Measurements from ENCODE around the gene FAM163B. TPM values are rescaled to one million over a fixed set of nuclear protein-coding genes. Genes with fewer than 3 reads are reported as not detected.

Gene FAM163B
- total and polyA plus RNA-seq, 7 experiments from 2014 or later: not detected

DNA sequence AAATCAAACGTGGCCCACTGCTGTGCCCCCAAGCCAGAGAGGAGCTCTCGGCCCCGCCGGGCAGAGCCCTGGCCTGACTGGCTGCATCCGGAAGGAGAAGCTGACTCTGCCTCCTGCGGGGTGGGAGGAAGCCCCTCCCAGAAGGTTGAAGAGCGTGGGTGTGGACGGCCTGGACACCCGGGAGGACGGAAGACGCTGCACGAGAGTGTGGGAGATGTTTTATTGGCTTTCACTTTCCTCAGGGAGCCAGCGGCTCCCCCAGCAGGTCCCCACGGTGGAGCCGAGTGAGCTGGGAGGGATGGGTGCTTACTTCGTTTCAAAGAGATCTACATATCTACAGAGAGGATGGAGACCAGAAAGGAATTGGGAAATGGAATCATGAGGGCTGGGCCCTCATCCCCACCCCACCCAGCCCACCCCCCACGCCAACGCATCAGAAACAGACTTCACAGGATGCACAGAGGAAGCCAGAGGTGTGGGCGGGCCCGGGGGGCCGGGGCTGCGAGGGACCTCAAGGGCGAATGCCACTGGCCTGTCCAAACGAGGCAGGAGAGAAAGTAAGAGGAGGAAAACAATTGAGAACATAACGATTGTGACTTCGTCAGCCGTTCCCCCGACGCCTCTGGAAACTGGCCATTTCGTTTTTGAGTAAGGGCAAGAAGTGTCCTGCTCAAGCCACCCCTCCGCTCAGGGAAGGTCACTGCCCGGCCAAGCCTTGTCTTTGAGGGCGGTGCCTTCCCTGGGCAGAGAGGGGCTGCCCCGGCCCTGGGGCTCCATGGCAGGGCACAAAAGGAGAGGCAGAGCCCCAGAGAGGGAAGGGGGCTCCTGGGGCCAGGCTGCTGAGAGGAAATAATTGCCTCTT lies 32.1 kb downstream of the FAM163B start:
- intact Hi-C loops (cut with micrococcal nuclease): no loop called here
- DNase-seq (no peak), ATAC-seq (no peak)
- H3K27me3 Mint-ChIP-seq: peaks cover 13 to 46% (median 32%) of the 10 kb centered on the region in 5 donors
- ChIA-PET POLR2A (no interaction called here), CTCF (no interaction called here)
- H3K36me3 ChIP-seq (ENCODE audit: control insufficient read depth in 2 of 3, insufficient read depth in 3 of 3, low read length in 3 of 3): no peaks in the 10 kb centered on the region
- peak overlapping the region in 2 of 10 donors; percentile 44 to 64 for H3K4me3 Mint-ChIP-seq
- H3K27ac ChIP-seq (ENCODE audit: low read depth, low read length): no peak overlapping the region
- H3K27ac Mint-ChIP-seq: no peak overlapping the region
- no peaks in the 10 kb centered on the region for H3K4me1 ChIP-seq (ENCODE audit: control insufficient read depth in 2 of 2, insufficient read depth in 2 of 2, low read length in 2 of 2)
- H3K9me3 Mint-ChIP-seq: peaks cover 0 to 3% (median 0%) of the 10 kb centered on the region in 11 donors
- H3K36me3 Mint-ChIP-seq: no peaks in the 10 kb centered on the region
- no peaks in the 10 kb centered on the region for H3K9me3 ChIP-seq (ENCODE audit: control insufficient read depth in 2 of 3, low read length in 3 of 3)
- no peaks in the 10 kb centered on the region for H3K27me3 ChIP-seq (ENCODE audit: control insufficient read depth in 2 of 2, insufficient read depth in 2 of 2, low read length in 2 of 2)
- H3K4me3 ChIP-seq (ENCODE audit: low read length): no peak overlapping the region
- peaks cover 0 to 13% (median 8%) of the 10 kb centered on the region in 7 donors for H3K4me1 Mint-ChIP-seq

DNA sequence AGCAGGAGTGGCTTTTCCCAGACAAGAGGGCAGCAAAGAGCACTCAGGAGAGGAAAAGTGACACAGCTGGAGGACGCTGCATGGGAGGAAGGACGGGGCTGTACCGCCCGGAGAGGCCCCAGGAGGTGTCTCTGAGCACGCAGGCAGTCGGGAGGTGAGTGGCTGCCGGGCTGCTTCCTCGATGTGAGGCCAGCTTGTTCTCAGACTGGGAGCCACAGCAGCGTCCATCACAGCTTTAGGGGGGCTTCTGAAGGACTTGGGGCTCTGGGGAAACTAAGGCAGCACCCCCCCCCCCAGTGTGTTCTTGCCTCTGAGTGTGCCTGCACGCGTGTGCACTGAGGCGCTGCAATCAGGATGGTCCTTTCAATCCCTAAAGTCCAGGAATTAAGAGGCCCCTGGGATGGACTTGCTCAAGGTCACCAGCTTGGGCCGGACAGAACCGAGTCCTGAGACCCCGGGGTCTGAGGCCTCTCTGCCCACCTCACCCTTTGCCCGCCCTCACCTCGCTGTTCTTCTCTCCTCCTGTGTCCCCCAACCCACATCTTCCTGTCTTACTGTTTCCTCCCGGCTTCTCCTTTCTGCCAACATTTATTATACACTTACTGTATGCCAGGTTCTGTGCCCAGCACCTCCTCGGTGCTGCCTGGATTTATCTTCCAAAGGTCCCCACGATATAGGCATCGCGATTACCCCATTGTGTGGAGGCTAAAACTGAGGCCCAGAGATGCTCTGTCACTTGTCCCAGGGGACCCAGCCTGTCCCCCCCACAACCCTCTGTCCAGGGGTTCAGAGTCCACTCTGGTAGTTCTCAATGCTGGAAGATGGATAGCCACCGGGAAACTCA lies 32.9 kb downstream of the FAM163B start:
- H3K27me3 Mint-ChIP-seq: peaks cover 13 to 37% (median 25%) of the 10 kb centered on the region in 5 donors
- ChIA-PET POLR2A (no interaction called here), CTCF (no interaction called here)

DNA sequence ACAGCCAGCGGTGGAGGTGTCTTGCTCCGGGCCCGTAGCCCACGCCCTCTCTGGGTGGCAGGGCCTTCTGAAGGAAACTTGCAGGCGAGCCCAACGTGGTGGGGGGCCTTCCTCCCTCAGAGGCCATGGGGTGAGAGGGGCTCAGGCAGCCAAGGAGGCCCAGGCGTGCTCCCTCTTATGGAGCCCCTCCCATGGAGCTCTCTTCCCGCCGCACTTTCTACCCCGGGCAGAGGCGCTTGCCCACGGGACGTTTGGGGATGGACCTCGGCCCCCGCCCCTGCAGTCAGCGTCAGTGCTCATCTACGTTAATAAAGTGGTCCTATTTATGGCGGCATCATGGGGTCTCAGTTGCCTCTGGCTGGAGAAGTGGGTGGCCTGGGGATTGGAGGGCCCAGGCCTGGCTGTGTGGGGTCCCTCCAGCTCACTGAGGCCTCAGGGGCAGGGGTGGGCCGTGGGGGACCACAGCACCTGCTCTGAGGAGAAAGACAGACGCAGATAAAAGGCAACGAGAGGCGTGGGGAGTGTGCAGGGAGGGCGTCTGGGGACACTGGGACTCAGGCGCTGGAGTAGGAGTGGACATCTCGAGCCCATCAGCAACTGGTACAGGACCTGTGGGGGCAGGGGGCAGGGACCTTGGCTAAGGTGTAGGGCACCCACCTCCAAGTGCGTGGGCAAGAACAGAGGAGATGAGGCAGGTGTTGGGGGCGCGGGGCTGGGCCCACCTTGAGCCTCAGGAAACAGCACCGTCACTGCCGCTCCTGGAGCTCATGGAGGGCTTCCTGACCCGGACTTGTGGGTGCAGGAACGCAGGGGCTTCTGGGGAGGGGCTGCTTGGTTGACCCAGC lies 33.8 kb downstream of the FAM163B start:
- Histone ChIP-seq H3K4me3 (ENCODE audit: low read length) (no peak overlapping the region), H3K27me3 (ENCODE audit: control insufficient read depth in 2 of 2, insufficient read depth in 2 of 2, low read length in 2 of 2) (no peaks in the 10 kb centered on the region), H3K27ac (ENCODE audit: low read depth, low read length) (no peak overlapping the region), H3K9me3 (ENCODE audit: control insufficient read depth in 2 of 3, low read length in 3 of 3) (no peaks in the 10 kb centered on the region), H3K36me3 (ENCODE audit: control insufficient read depth in 2 of 3, insufficient read depth in 3 of 3, low read length in 3 of 3) (no peaks in the 10 kb centered on the region), H3K4me1 (ENCODE audit: control insufficient read depth in 2 of 2, insufficient read depth in 2 of 2, low read length in 2 of 2) (no peaks in the 10 kb centered on the region)
- ChIA-PET CTCF (interaction anchor here (0.5 kb wide), 1 partner anchor 1126 kb away, joined by 3 read pairs; no protein-coding TSS in a partner anchor), POLR2A (no interaction called here)
- Mint-ChIP-seq H3K9me3 (peaks cover 0 to 3% (median 0%) of the 10 kb centered on the region in 11 donors), H3K36me3 (no peaks in the 10 kb centered on the region), H3K4me1 (peaks cover 0 to 10% (median 8%) of the 10 kb centered on the region in 7 donors), H3K27me3 (peaks cover 10 to 32% (median 21%) of the 10 kb centered on the region in 5 donors), H3K4me3 (no peak overlapping the region), H3K27ac (no peak overlapping the region)
- DNase-seq: no peak
- ATAC-seq: no peak
- intact Hi-C loops (cut with micrococcal nuclease): no loop called here

More for the DNA sequence above, 32.9 kb downstream of the FAM163B start:
- H3K9me3 ChIP-seq (ENCODE audit: control insufficient read depth in 2 of 3, low read length in 3 of 3): no peaks in the 10 kb centered on the region
- intact Hi-C loops (cut with micrococcal nuclease): no loop called here
- Mint-ChIP-seq H3K9me3 (peaks cover 0 to 3% (median 0%) of the 10 kb centered on the region in 11 donors), H3K36me3 (no peaks in the 10 kb centered on the region), H3K4me3 (peak overlapping the region in 1 of 10 donors; percentile 64), H3K4me1 (peaks cover 0 to 13% (median 8%) of the 10 kb centered on the region in 7 donors), H3K27ac (peak overlapping the region in 1 of 9 donors; percentile 78)
- H3K4me3 ChIP-seq (ENCODE audit: low read length): no peak overlapping the region
- ATAC-seq (no peak), DNase-seq (no peak)
- H3K27me3 ChIP-seq (ENCODE audit: control insufficient read depth in 2 of 2, insufficient read depth in 2 of 2, low read length in 2 of 2): no peaks in the 10 kb centered on the region
- no peaks in the 10 kb centered on the region for H3K36me3 ChIP-seq (ENCODE audit: control insufficient read depth in 2 of 3, insufficient read depth in 3 of 3, low read length in 3 of 3)
- no peaks in the 10 kb centered on the region for H3K4me1 ChIP-seq (ENCODE audit: control insufficient read depth in 2 of 2, insufficient read depth in 2 of 2, low read length in 2 of 2)
- no peak overlapping the region for H3K27ac ChIP-seq (ENCODE audit: low read depth, low read length)

DNA sequence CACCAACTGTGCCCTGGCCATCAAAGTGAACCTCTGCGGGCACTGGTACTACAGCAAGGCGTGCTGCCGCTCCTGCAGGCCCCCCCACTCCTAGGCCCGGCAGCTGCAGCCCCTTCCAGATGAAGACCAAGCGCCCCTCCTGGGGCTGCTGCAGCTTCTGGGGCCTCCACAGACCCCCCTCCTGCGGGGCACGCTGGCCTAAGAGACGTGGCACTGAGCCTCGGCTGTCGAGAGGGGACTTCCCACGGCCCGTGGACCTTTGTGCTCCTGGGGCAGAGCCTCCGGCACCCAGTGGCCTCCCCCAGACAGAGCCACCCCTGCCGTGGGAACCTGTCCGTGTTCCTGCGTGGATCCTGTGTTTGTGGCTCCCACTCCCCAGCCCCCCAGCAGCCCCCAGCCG lies 34.4 kb downstream of the FAM163B start:
- POLR2A ChIA-PET: no interaction called here

DNA sequence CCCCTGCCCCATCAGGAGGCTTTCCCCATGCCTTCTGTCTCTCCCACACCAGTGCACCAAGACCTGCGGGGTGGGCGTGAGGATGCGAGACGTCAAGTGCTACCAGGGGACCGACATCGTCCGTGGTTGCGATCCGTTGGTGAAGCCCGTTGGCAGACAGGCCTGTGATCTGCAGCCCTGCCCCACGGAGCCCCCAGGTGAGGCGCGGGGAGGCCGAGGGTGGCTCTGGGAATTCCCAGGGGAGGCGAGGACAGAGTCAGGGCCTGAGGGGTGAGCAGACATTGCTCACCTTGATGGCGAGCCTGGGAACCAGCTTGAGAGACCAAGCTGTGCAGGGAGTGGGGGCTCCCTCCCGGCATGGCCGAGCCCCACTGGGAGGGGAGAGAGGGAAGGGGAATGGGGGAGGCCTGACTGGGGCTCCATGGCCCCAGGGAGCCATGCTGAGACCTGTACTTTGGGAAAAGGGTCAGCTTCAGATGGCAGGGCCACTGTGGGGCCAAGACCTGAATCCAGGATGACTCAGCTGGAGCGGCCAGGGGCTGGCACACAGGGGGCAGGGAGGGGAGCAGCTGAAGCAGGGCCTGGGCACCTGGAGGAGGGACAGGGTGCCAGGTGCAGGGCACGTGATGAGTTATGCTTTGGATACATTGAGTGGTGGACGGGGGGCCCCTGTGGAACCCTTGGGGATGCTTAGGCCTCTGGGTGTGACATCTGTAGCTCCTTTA lies 35.2 kb downstream of the FAM163B start:
- no peaks in the 10 kb centered on the region for H3K4me1 ChIP-seq (ENCODE audit: control insufficient read depth in 2 of 2, insufficient read depth in 2 of 2, low read length in 2 of 2)
- no peak overlapping the region for H3K4me3 ChIP-seq (ENCODE audit: low read length)
- no peaks in the 10 kb centered on the region for H3K36me3 ChIP-seq (ENCODE audit: control insufficient read depth in 2 of 3, insufficient read depth in 3 of 3, low read length in 3 of 3)
- intact Hi-C loops (cut with micrococcal nuclease): no loop called here
- H3K27ac ChIP-seq (ENCODE audit: low read depth, low read length): no peak overlapping the region
- H3K9me3 ChIP-seq (ENCODE audit: control insufficient read depth in 2 of 3, low read length in 3 of 3): no peaks in the 10 kb centered on the region
- no peaks in the 10 kb centered on the region for H3K27me3 ChIP-seq (ENCODE audit: control insufficient read depth in 2 of 2, insufficient read depth in 2 of 2, low read length in 2 of 2)
- H3K36me3 Mint-ChIP-seq: no peaks in the 10 kb centered on the region
- H3K27ac Mint-ChIP-seq: no peak overlapping the region
- ChIA-PET CTCF (no interaction called here), POLR2A (no interaction called here)
- peaks cover 0 to 3% (median 0%) of the 10 kb centered on the region in 11 donors for H3K9me3 Mint-ChIP-seq
- H3K4me1 Mint-ChIP-seq: peaks cover 0 to 8% (median 7%) of the 10 kb centered on the region in 7 donors
- H3K27me3 Mint-ChIP-seq: peaks cover 6 to 25% (median 19%) of the 10 kb centered on the region in 5 donors
- no peak for ATAC-seq
- no peak overlapping the region for H3K4me3 Mint-ChIP-seq
- DNase-seq: no peak

More for the DNA sequence above, 34.4 kb downstream of the FAM163B start:
- H3K27ac Mint-ChIP-seq: no peak overlapping the region
- no peaks in the 10 kb centered on the region for H3K36me3 ChIP-seq (ENCODE audit: control insufficient read depth in 2 of 3, insufficient read depth in 3 of 3, low read length in 3 of 3)
- H3K9me3 Mint-ChIP-seq: peaks cover 0 to 3% (median 0%) of the 10 kb centered on the region in 11 donors
- CTCF ChIA-PET: interaction anchor here (0.5 kb wide), 1 partner anchor 1127 kb away, joined by 3 read pairs; no protein-coding TSS in a partner anchor
- H3K4me3 Mint-ChIP-seq: no peak overlapping the region
- H3K4me1 Mint-ChIP-seq: peaks cover 0 to 8% (median 7%) of the 10 kb centered on the region in 7 donors
- ATAC-seq: no peak
- peaks cover 10 to 25% (median 19%) of the 10 kb centered on the region in 5 donors for H3K27me3 Mint-ChIP-seq
- H3K9me3 ChIP-seq (ENCODE audit: control insufficient read depth in 2 of 3, low read length in 3 of 3): no peaks in the 10 kb centered on the region
- H3K27ac ChIP-seq (ENCODE audit: low read depth, low read length): no peak overlapping the region
- no peaks in the 10 kb centered on the region for H3K27me3 ChIP-seq (ENCODE audit: control insufficient read depth in 2 of 2, insufficient read depth in 2 of 2, low read length in 2 of 2)
- no peak for DNase-seq
- no peaks in the 10 kb centered on the region for H3K36me3 Mint-ChIP-seq
- H3K4me1 ChIP-seq (ENCODE audit: control insufficient read depth in 2 of 2, insufficient read depth in 2 of 2, low read length in 2 of 2): no peaks in the 10 kb centered on the region
- intact Hi-C loops (cut with micrococcal nuclease): no loop called here
- H3K4me3 ChIP-seq (ENCODE audit: low read length): no peak overlapping the region
